HG03108 (cell line): ENCODE data around the gene GJA5.

Experiments
- ATAC-seq: cut with Tn5 transposase; IDR thresholded peaks from one replicate; pipeline ENCODE4 v1.9.1; 2021; ENCODE audit warnings: moderate library complexity; ENCODE audit not compliant: unreplicated experiment

Gene GJA5

DNA sequence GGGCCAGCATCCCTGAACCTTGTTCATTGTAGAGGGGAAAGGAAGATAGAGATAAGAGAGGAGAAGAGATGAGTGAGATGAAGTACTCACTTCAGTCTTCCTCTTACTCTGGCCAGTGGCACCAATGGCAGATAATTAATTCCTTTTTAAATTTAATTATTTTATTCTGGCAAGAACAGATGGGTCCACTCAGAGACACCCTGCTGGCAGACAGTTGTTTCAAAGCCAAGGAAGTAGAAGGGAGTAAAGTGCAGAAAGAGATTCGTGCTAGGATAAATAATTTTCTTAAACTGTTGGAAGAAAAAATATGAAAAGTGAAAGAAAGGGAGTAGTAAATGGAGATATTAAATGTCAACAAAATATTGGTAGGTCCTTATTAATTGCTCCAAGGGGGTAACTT lies 7.7 kb upstream of the GJA5 start:
- ATAC-seq = no peak

DNA sequence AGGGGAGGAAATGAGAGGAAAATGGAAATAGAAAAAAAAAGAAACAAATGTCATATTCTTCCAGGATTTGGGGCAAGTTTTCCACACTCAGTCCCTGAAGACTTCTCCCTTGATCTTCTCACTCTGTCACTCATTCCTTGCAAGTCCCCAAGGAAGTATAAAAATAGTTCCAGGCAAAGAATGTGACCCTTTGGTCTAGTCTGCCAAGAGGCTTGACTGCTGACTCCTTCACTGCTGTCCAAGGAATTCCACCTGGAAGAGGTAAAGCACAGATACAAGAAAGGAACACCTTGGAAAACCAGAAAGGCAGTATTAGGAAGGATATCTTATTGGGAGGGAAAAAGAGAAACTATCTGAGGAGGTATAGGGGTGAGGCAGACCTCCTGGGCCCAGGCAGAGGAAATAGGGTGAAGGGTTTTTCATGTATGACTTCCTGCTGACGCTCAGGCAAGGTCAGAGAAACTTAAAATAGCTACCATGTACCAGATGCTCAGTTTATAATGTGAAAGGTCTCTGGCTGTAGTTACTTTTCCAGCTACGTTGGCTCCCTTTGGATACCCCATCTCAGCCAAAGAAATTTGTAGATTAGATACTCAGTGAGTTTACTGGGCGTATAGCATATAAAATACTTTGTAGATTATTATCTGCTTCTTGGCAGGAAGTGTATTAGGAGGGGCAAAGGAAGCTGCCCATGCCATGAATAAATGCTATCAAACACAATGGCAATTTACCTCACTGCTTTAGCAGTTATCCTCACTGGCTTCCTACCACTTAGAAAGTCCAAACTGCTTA lies 2.0 kb upstream of the GJA5 start:
- ATAC-seq = no peak

DNA sequence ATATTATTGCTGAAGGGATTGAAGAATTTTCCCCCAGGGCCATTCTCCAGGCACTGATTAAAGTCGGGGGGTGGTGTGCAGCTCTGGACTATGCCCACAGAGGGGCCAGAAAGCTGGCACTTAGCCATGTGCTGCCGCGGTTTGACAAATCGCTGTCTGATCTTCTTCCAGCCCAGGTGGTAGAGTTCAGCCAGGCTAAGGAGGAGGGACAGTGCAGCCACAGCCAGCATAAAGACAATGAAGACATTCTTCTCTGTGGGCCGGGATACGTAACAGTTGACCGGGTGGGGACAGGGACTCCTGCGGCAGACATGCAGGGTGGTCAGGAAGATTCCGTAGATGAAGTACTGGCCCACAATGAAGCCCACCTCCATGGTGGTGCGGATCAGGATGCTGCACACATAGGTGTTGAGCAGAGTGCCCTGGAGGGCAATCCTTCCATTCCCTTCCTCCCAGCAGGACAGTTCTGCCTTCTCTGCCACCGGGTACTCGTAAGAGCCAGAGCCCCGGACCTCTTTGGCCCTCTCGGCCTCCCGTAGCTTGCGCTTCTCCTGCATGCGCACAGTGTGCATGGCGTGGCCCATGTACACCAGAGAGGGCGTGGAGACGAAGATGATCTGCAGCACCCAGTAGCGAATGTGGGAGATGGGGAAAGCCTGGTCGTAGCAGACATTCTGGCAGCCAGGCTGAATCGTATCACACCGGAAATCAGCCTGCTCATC lies 1.9 kb downstream of the GJA5 start:
- ATAC-seq = no peak

DNA sequence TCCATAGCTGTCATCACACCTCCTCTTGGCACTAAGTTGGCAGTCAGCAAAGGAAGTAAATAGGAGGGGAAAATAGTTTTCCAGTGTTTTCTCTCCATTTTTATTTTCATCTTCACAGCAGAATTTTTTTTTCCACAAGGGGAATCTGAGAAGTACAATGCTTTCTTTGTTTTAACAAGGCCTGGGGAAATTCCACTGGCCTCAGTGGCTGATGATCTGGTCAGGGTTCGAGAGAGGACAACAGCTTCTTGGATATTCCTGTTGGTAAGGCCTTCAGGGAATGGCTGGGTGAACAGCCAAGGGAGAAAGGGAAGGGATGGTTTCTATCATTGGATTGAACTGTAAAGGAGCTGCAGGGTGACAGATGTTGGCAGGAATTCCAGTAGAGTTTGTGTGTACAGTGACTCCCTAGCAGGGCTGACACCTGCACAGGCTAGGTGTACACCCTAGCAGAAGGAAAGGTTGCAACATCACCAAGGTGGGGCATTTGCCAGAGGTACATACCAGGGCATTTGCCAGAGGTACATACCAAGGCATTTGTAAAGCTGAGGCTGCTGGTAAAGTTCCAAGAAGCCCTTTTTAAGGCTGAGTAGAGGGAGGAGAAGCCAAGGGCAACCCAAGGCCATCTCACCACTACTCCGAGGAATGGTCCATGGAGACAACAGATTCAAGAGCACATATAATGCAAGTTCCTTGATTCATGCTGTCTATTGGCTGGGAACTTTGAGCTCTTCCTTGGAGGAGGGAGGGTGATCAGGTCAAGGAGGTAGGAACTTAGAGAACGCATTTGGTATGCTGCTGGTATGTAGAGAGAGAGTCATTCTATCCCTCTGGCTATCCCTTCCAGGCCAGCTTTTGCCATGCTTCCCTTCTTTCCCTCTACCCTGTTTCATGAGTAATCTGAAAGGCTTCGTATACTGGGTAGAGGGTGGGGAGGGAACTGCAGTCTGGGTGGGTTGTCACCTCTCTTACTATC lies 3.1 kb downstream of the GJA5 start:
- ATAC-seq = no peak

DNA sequence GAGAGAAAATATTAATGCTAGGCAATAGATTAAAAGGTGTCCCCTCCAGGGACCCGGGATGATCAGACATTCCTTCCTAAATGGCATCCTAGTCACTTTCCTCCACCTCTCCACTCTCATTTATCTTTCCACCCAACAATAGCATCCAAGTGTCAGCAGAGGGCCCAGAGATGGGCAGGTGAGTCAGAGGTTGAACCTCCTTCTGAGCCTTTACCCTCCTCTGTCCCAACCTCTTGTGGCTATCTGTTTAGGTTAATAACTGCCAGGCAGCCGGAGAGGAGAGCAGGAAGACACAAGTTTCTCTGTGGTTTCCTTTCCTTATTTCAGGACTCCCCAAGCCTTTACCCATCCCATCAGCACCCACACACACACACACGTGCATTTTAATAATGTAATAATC lies 4.1 kb downstream of the GJA5 start:
- no peak for ATAC-seq

DNA sequence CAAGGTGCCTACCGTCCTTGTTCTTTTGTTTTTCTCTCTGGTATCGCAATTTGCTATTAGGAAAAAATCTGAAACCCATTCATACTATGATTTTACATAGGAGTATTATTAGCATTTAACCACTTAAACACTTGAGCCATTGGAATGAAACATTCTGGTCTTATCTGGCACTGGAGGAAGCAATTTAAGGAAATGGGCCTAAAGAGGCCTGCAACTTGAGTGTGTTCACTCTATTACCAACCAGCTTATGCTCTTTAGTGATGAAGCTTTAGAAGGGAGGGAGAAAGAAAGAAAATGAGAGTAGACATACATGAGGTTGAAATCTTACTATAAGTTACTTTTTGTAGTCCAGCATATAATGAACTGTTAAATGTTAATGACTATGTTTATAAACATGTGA lies 5.7 kb downstream of the GJA5 start:
- ATAC-seq = no peak

DNA sequence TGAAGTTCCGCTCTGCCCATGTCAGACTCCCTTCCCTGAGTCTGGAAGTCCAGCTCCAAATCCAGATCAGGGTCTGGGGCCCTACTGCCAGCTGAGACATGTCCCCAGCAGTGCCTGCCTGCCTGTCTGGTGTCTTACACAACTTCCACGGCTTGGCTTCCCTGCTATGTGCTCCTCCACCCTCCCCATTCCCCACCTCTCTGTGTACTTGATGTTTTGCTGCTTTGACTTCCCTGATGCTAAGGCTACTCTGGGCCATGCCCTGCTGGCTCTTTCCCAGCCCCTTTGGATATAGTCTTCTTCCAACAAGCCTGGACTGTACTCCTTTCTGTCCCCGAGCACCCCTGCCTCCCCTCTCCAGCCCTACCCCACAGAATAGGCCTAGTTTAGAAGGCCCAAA lies 7.3 kb downstream of the GJA5 start:
- ATAC-seq = no peak

DNA sequence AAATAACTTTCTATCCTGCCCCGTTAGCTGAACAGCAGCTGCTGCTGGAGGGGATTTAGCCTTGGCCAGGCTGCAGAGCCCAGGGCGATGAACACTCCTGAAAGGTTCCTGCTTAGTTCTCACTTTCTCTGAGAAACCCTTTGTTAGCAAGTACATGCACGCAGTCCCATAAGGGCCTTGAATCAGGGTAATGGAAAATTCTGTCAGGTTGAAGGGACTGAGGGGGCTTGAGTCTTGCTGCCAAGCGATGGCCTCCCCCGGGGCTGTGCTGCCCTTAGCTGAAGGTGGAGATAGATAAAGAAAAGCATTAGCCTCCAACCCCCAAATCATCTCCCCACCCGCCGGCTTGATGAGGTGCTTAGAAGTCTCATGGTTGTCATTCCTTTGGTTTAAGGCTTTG lies 7.9 kb downstream of the GJA5 start:
- no peak for ATAC-seq

DNA sequence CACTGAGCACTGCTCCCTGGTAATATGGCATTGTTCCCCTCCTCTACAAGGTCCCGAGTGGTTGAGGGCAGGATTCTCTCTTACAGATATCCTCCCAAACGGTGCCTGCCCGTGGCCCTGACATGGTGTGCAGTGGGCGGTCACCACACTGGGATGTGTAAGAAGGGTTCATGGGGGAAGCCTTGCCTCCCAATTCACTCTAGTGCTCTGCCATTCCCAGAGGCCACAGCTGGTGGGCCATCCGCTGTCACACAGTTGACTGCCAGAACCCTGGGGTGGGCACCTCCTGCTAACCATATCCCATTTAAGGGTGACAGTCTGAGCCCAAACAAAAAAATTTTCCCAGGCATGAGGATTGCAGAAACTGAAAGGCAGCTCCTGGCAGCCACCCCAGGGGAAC lies 9.1 kb downstream of the GJA5 start:
- no peak for ATAC-seq

DNA sequence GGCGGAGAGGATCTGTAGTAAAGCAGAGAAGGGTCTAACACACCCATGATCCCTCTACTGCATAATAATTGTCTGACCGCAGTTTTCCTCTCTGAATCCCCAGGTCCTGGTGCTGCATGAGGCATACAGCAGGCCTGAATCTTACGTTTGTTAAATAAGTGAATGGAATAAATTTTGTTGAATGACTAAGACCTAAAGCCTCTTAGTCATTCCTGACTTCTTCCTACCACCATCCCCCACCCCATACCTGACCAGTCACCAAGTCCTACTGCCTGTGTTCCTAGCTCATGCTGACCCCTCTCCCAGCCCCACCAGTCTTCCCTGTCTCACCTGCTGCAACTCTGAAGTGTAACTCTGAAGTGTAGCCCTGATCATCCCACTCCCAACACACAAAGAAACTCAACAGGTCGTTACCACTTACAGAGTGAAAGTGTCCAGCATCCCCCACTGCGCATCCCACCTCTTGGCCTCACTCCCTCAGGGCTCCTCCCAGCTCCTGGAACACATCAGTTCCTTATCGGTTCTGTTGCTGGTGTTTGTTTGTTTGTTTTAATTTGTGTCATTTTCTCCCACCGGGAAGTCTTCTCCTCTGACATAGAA lies 9.7 kb downstream of the GJA5 start:
- ATAC-seq = no peak

DNA sequence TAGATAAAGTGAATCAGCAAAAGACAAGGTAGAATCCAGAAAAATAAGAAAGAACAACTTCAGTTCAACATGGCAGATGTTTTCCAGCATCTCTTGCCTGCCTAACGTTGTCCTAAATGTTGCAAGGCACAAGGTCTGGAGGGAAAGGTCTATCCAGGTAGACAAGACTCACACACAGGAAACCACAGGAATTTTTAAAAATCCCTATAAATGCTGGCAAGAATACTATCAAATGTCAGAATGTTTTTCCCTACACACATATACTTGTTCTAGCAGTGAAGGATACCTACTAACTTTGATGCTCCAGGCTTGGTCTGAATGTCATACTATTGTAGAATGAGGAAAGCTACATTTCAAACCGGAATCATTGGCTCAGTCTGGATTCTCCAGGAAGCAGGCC lies 10.6 kb downstream of the GJA5 start:
- no peak for ATAC-seq

DNA sequence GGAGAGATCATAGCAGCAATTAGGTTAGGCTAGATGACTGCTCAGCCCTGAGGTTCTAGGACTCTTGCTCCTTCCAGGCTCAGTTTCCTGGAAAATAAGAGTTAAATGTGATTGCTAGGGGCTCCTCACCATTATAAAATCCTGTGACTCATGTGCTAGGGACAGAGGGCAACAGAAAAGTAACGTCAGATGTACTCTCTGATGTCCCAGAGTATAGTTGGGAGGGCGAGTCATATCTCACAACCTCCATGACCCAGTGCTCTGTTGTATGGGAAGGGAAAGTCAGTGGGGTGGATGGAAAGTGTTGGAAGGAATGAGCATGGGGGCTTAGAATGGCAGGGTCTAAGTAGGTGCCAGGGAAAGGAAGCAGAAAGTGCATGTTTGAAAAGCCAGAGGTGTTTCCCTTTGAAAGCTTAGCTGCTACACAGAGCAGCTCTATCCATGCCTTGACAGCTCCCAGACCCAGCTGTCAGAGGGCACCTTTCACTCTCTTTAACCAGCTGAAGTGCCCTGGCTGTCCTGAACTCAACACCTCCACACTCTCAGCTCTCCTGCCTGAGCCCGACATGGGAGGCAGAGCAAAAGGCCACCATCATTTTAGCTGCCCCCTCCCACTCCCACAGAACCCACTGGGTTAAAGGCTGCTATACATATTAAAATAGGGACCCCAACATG lies 11.6 kb downstream of the GJA5 start:
- no peak for ATAC-seq

DNA sequence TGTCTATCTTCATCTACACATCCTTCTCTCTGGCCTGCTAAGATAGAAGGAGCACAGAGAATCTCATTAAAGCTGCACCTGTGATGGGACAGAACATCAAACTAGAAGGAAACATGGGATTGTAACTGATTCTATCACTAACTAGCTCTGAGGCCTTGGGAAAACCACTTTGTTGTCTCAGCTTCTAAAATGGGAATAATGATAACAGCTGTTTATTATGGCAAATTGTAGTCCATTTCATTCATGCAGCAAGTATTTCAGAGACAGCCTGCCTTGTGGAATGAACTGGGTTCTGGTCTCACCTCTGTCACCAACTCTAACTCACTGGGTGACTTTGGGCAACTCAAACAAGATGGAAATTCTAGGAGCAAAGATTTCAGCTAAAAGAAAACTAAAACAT lies 12.4 kb downstream of the GJA5 start:
- ATAC-seq = no peak

DNA sequence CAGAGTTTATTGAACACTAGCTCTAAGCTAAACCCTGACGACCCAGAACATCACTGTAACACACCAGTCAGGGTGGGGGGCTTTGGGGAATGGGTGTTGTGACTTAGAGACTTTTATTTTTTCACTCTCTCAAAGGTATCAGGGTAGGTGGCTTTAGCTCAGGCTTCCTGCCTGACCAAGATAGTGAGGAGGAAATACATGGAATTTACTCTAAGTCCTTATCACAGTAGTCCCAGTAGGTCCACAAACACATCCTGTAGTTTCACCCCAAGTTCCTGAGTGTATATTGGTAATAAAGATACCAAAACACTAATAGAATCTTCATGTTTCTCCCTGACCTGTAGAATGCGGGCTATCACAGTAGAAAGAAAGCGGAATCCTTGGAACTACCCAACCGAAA lies 15.1 kb downstream of the GJA5 start:
- ATAC-seq = no peak

DNA sequence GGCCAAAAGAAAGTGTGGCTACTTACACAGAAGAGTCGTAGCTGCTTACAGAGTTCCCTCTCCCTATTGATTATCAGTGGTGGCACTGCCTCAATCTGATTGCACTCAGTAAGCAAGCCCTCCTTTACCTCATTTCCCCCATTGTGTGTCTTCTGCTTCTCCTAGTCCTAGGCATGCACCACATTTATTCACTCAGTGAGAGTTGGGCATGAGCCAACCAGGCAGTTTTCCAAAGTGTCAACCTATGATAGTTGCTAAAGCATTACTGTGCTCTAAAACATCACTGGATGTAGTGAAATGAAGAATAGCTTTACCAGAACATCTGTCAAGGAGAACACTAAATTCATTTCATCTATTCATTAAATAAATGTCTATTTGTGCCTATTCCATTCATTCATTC lies 19.3 kb downstream of the GJA5 start:
- no peak for ATAC-seq

DNA sequence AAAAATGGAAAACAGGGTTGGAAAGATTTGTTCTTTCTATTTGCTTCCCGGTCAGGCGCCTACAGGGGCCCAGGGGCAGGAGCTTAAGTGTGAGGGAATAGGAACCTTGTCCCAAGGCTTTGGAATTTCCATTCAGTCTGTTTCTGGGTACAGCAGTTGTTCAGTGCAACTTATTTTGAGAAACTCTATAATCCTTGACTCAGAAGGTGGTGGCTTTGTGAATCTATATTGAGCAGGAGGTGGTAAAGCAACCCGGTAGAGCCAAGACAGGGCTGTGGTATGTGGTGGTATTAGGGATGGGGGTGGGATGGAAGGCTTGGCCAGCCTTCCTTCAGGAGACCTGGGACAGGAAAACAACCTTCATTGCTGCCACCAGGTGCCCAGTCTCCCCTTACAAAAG lies 20.0 kb downstream of the GJA5 start:
- no peak for ATAC-seq

DNA sequence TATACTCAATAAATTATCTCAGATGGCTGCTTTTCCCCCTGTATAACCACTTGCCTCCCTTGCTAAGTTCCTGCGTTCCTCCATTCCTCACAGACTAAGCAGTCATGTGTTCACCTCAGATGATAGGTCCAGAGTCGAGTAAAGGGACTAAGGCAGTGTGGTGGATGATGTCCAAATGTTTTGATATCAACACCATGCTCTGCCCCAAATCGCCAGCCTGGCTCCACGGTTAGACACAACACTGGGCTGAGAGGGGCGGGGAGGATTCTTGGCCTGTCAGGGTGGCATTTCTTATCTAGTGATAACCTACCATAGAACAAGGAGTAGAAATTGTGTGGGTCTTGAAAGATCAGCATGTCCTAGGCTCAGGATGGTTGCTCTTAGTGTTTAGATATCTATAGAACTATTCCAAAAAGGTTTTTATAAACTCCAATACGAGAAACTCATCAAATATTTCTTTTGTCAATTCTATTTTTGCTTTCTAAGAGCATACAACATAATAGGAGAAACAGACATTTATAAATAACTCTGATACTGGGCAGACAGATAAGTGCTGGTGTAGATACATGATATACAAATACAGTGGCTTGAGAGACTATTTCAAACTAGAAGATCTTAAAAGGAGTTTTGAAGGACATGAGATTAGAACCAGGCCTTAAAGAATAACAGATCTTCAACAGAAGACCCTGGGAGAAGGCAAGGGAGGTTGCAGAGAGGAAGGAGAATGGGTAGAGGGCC lies 21.5 kb downstream of the GJA5 start:
- ATAC-seq = no peak

DNA sequence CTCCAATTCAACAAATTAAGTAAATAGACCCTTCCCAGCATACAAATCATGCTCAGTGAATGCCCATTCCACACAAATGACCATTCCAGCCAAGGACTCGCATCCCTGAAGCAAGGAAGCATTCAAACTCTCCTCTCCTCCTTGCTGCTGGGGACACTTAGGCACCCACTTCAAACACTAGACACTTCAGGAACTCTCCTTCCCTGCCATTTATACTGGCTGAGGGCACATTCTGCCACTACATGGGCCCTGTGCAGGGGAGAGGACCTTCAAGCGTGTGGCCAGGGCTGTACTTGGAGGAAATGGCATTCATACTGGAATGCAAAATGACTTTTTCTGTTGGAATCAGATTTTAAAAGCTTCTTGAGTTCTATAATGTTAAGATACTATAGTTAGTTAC lies 22.3 kb downstream of the GJA5 start:
- no peak for ATAC-seq

DNA sequence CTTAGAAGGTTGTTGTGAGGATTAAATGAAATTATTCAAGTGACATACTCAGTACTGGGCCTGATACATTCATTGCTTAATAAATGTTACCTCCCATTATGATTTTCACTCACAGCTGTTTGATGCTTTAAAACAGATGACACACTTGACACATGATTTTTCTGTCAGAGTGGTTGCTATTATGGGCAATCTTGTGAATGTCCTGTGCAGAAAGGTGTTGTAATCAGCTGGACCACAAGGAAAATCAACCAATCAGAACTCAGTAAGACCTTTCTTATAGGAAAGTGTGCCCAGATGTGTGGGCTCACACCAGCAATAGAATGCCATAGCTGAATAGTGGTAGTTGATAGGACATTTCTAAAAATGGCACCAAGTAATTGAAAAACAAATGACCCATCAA lies 23.5 kb downstream of the GJA5 start:
- ATAC-seq = no peak

DNA sequence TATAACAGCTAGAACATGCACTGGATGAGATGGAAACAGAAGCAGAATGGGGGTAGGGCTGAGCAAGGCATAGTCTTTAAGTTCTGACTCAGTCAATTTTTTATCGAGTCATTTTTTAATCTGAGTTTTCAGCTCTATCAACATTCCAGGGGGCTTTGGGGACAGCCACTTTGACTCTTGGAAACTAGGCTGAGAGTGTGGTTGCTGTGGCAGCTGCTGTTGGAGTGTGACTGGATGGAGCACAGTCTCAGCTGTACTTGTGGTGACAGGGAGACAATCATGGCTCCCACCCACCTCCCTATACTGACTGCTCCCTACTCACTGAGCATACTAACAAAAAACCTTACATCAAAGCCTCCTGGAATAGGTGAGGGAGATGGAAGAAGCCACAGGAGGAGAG lies 25.0 kb downstream of the GJA5 start:
- ATAC-seq = no peak
